H1 (cell line): Measurements from ENCODE around the gene TM9SF3. TPM values are rescaled to one million over a fixed set of nuclear protein-coding genes. Genes with fewer than 3 reads are reported as not detected.

ENCODE experiments used
- CTCF ChIA-PET: fragments of 300-600 bp; sonication (Branson Sonifier 250); formaldehyde crosslinking; loops from one replicate; lab custom pipeline; 2021; ENCODE audit not compliant: partially characterized antibody; lab: Charles Lee
- POLR2A ChIA-PET: fragments of 300-600 bp; sonication (Branson Sonifier 250); formaldehyde crosslinking; loops from one replicate; lab custom pipeline; 2021; ENCODE audit warnings: inconsistent platforms; ENCODE audit not compliant: partially characterized antibody; lab: Charles Lee
- DNase-seq, 2 experiments: peaks; one replicate each; pipeline versions ENCODE4 v3.0.0 to v3.0.0-alpha.2; 2010 to 2022; ENCODE audit warnings: low spot score in 2 of 2, low read depth in 1 of 2, mixed read lengths in 1 of 2
- FAIRE-seq: peaks from 2 replicates; lab custom pipeline; 2011; peaks lifted over from hg19 to GRCh38; lab: Jason Lieb, UNC
- H2AFZ ChIP-seq: 2 replicates; pipeline ENCODE4 v1.8.1; 2012; ENCODE audit warnings: low read length, inconsistent platforms
- H2AK5ac ChIP-seq: 2 replicates; pipeline ENCODE4 v1.6.1; 2013; ENCODE audit warnings: low read depth, low read length
- H2BK120ac ChIP-seq: replicated peaks from 2 replicates; pipeline ENCODE3; 2013; ENCODE audit warnings: low read depth, low read length, inconsistent platforms
- H2BK12ac ChIP-seq: 2 replicates; pipeline ENCODE4 v1.6.1; 2013; ENCODE audit warnings: low read depth, low read length
- H2BK15ac ChIP-seq: 2 replicates; pipeline ENCODE4 v1.6.1; 2013; ENCODE audit warnings: low read length
- H2BK20ac ChIP-seq: 2 replicates; pipeline ENCODE4 v1.6.1; 2013; ENCODE audit warnings: low read length
- H2BK5ac ChIP-seq: 2 replicates; pipeline ENCODE4 v1.6.1; 2013; ENCODE audit warnings: low read depth, low read length
- H3K14ac ChIP-seq: 2 replicates; pipeline ENCODE4 v1.6.1; 2013; ENCODE audit warnings: inconsistent platforms; ENCODE audit not compliant: insufficient read length
- H3K18ac ChIP-seq: 2 replicates; pipeline ENCODE4 v1.6.1; 2013; ENCODE audit warnings: low read length; ENCODE audit errors: extremely low read depth
- H3K23ac ChIP-seq: 2 replicates; pipeline ENCODE4 v1.6.1; 2013; ENCODE audit warnings: inconsistent platforms; ENCODE audit not compliant: insufficient read length
- H3K23me2 ChIP-seq: 2 replicates; pipeline ENCODE4 v1.6.1; 2013; ENCODE audit warnings: low read depth, low read length
- H3K27ac ChIP-seq: 2 replicates; pipeline ENCODE4 v1.6.1; 2011; ENCODE audit warnings: low read depth, low read length, inconsistent platforms
- H3K27me3 ChIP-seq, 4 experiments: replicated peaks in 1 of 4; 1 replicate in 1 of 4; 2 replicates in 3 of 4; pipeline versions ENCODE4 v1.6.1 to v1.8.1; 2011 to 2013; ENCODE audit warnings: low read length in 3 of 4, mild to moderate bottlenecking in 3 of 4, inconsistent platforms in 2 of 4, mixed read lengths in 2 of 4, moderate library complexity in 1 of 4; ENCODE audit not compliant: control insufficient read depth in 3 of 4, insufficient read depth in 3 of 4; ENCODE audit errors: extremely low read depth in 1 of 4
- H3K36me3 ChIP-seq, 4 experiments: 2 replicates each; pipeline versions ENCODE4 v1.6.1 to v1.8.1; 2011 to 2013; ENCODE audit warnings: mild to moderate bottlenecking in 4 of 4, low read length in 3 of 4, moderate library complexity in 2 of 4, control low read depth in 1 of 4, inconsistent platforms in 1 of 4; ENCODE audit not compliant: insufficient read depth in 4 of 4, control insufficient read depth in 2 of 4
- H3K4ac ChIP-seq: replicated peaks from 2 replicates; pipeline ENCODE3; 2013; ENCODE audit warnings: low read length, low read depth, mixed read lengths, inconsistent platforms; ENCODE audit not compliant: insufficient read length
- H3K4me1 ChIP-seq, 4 experiments: replicated peaks in 1 of 4; 1 replicate in 1 of 4; 2 replicates in 3 of 4; pipeline versions ENCODE4 v1.6.1 to v1.8.1; 2011 to 2013; ENCODE audit warnings: low read length in 3 of 4, inconsistent platforms in 2 of 4, mixed read lengths in 1 of 4; ENCODE audit not compliant: insufficient read depth in 4 of 4, control insufficient read depth in 3 of 4
- H3K4me2 ChIP-seq, 2 experiments: 2 replicates each; pipeline versions ENCODE4 v1.6.1 to v1.8.1; 2011 to 2013; ENCODE audit warnings: low read depth in 2 of 2, low read length in 2 of 2, control low read depth in 1 of 2, inconsistent platforms in 1 of 2, mild to moderate bottlenecking in 1 of 2; ENCODE audit not compliant: insufficient read depth in 1 of 2
- H3K4me3 ChIP-seq, 4 experiments: fragments of 200-600, 300-600 bp in 1 of 4; sonication (generic), shearing (Covaris generic), sonication (Bioruptor Twin) in 1 of 4; 2 replicates each; pipeline versions ENCODE4 v1.5.1 to v1.8.1; 2011 to 2016; ENCODE audit warnings: low read length in 4 of 4, low read depth in 3 of 4, control low read depth in 2 of 4, inconsistent platforms in 2 of 4, mild to moderate bottlenecking in 2 of 4, mixed read lengths in 1 of 4, moderate library complexity in 1 of 4; ENCODE audit not compliant: insufficient read depth in 2 of 4; ENCODE audit errors: extremely low read depth in 1 of 4
- H3K56ac ChIP-seq: replicated peaks from 2 replicates; pipeline ENCODE3; 2013; ENCODE audit warnings: low read depth, mild to moderate bottlenecking, mixed read lengths, low read length, inconsistent platforms; ENCODE audit not compliant: insufficient read length
- H3K79me1 ChIP-seq: 2 replicates; pipeline ENCODE4 v1.6.1; 2013; ENCODE audit warnings: low read depth, low read length, control low read depth
- H3K79me2 ChIP-seq, 2 experiments: 2 replicates each; pipeline versions ENCODE4 v1.6.1 to v1.8.1; 2012 to 2013; ENCODE audit warnings: low read length in 2 of 2, mild to moderate bottlenecking in 2 of 2, inconsistent platforms in 1 of 2; ENCODE audit not compliant: insufficient read depth in 2 of 2, control insufficient read depth in 1 of 2
- H3K9ac ChIP-seq, 4 experiments: replicated peaks in 1 of 4; 1 replicate in 1 of 4; 2 replicates in 3 of 4; pipeline versions ENCODE4 v1.6.1 to v1.8.1; 2011 to 2013; ENCODE audit warnings: low read depth in 3 of 4, low read length in 3 of 4, control low read depth in 2 of 4, mild to moderate bottlenecking in 2 of 4, moderate library complexity in 2 of 4, inconsistent platforms in 1 of 4; ENCODE audit errors: extremely low read depth in 1 of 4
- H3K9me3 ChIP-seq, 2 experiments: 2 replicates each; pipeline versions ENCODE4 v1.6.1 to v1.8.1; 2012 to 2013; ENCODE audit warnings: mild to moderate bottlenecking in 2 of 2, moderate library complexity in 2 of 2, control low read depth in 1 of 2, inconsistent platforms in 1 of 2, low read depth in 1 of 2, low read length in 1 of 2, mixed read lengths in 1 of 2; ENCODE audit not compliant: insufficient read depth in 2 of 2
- H4K20me1 ChIP-seq, 2 experiments: replicated peaks in 1 of 2; 2 replicates each; pipeline versions ENCODE3 to v1.8.1; 2011 to 2013; ENCODE audit warnings: inconsistent platforms in 2 of 2, low read length in 2 of 2, mild to moderate bottlenecking in 1 of 2; ENCODE audit not compliant: insufficient read depth in 2 of 2, control insufficient read depth in 1 of 2
- H4K5ac ChIP-seq: 2 replicates; pipeline ENCODE4 v1.6.1; 2013; ENCODE audit warnings: low read length, low read depth, mixed read lengths, inconsistent platforms; ENCODE audit not compliant: insufficient read length
- H4K8ac ChIP-seq: 2 replicates; pipeline ENCODE4 v1.8.0; 2013; ENCODE audit warnings: mild to moderate bottlenecking, moderate library complexity, low read length, inconsistent platforms; ENCODE audit not compliant: insufficient read depth; ENCODE audit errors: extremely low read depth
- H4K91ac ChIP-seq: replicated peaks from 2 replicates; pipeline ENCODE3; 2013; ENCODE audit warnings: low read length, mixed read lengths, inconsistent platforms; ENCODE audit not compliant: insufficient read length
- ASH2L ChIP-seq: fragments of 200-600, 300-600 bp; sonication (generic); IDR thresholded peaks from one replicate; pipeline ENCODE4 v1.7.1; 2017; ENCODE audit warnings: low read length
- JUND ChIP-seq: IDR thresholded peaks from 2 replicates; pipeline ENCODE4 v1.6.1; 2011; ENCODE audit warnings: mild to moderate bottlenecking, improper control_type of control experiment, low read length
- KDM5A ChIP-seq: fragments of 200-600 bp; IDR thresholded peaks from 2 replicates; pipeline ENCODE4 v1.7.1; 2012; ENCODE audit warnings: mild to moderate bottlenecking, low read length, inconsistent platforms, mixed read lengths
- MAFK ChIP-seq: IDR thresholded peaks from 2 replicates; pipeline ENCODE4 v1.6.1; 2012; ENCODE audit warnings: low read depth, mild to moderate bottlenecking, improper control_type of control experiment, low read length
- NANOG ChIP-seq: IDR thresholded peaks from 2 replicates; pipeline ENCODE4 v1.6.1; 2011; ENCODE audit warnings: low read length, low read depth, mild to moderate bottlenecking, inconsistent platforms; ENCODE audit not compliant: insufficient read depth, poor library complexity, severe bottlenecking
- NRF1 ChIP-seq: IDR thresholded peaks from 2 replicates; pipeline ENCODE4 v1.6.1; 2011; ENCODE audit warnings: mild to moderate bottlenecking, low read depth, low read length, improper control_type of control experiment
- POLR2A ChIP-seq, 2 experiments: IDR thresholded peaks; 1 replicate in 1 of 2; 2 replicates in 1 of 2; pipeline ENCODE4 v1.6.1; 2011; ENCODE audit warnings: low read depth in 2 of 2, low read length in 2 of 2, mild to moderate bottlenecking in 2 of 2; ENCODE audit errors: control extremely low read depth in 1 of 2
- POLR2AphosphoS5 ChIP-seq: IDR thresholded peaks from 2 replicates; pipeline ENCODE4 v1.6.1; 2011; ENCODE audit warnings: low read depth, low read length
- RFX5 ChIP-seq: IDR thresholded peaks from 2 replicates; pipeline ENCODE4 v1.6.1; 2011; ENCODE audit warnings: low read depth, low read length, improper control_type of control experiment, borderline replicate concordance
- WGBS, 2 experiments: shearing (Covaris generic) in 1 of 2; methylation state at CpG; one replicate each; pipeline versions ENCODE4 v1.1.6 to v1.1.7; 2013 to 2015; ENCODE audit warnings: low lambda C conversion rate in 2 of 2, mixed read lengths in 2 of 2, inconsistent platforms in 1 of 2, low coverage in 1 of 2, missing lambda C conversion rate in 1 of 2; ENCODE audit not compliant: insufficient replicate concordance in 2 of 2, insufficient coverage in 1 of 2, insufficient read length in 1 of 2; ENCODE audit errors: extremely low coverage in 1 of 2, missing lambda C conversion rate in 1 of 2; 5-methylcytosine and 5-hydroxymethylcytosine counted together
- polyA plus RNA-seq, 7 experiments: library from polyadenylated mRNA; depleted of rRNA in 3 of 7; stranded (reverse) in 5 of 7; unstranded in 2 of 7; fragments of >200 nt in 5 of 7; fragments of 200-250 nt in 2 of 7; gene quantifications; 1 replicate in 5 of 7; 2 replicates in 1 of 7; 4 replicates in 1 of 7; pipeline versions ENCODE4 v1.2.1 to v1.2.3, GENCODE V29; 2011 to 2013; ENCODE audit warnings: missing spikeins in 2 of 7, mixed read lengths in 2 of 7
- total RNA-seq: library from RNA; stranded (reverse); fragmentation: NEBNext Ultra II Directional; extraction: Animal tissue kit (Norgen Biotek cat#: 25700); gene quantifications from 2 replicates; pipeline ENCODE4 v1.2.1, GENCODE V29; 2021

Gene TM9SF3
- total and polyA plus RNA-seq, 2 of the 8 experiments (the other 6 are each of a cell fraction or from before 2014, with no cell fraction given) = 123 to 127 TPM

DNA sequence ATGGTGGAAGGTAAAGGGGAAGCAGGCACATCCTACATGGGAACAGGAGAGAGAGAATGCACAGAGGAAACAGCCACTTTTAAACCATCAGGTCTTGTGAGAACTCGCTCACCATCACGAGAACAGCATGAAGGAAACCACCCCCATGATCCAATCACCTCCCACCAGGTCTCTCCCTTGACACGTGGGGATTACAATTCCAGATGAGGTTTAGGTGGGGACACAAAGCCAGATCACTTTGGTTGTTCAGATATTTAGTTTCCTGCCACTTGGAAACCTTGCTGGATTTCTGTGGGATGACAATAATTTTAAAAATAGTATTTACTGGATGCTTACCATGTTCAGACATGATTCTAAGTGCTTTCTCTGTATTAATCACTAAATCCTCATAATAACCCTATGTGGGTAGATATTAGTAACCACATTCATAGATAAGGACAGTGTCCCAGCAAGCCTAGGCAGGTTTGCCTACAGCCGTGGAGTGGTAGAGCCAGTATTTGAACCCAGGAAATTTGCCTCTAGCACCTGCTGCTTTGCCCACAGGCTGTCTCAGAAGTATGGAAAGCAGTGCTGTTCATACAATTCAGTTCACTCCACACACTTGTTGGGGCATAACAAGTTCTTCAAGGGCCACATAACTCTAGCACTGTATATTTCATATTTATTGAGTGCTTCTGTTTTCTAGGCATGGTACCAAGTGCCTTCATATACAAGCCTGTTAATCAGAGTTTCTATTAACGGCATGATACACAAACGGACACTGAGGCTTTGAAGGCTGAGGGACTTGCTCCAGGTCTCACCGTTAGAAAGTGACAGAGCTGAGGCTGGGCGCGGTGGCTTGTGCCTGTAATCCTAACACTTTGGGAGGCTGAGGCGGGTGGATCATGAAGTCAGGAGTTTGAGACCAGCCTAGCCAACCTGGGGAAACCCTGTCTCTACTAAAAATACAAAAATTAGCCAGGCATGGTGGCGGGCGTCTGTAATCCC, 81.4 kb downstream of the TM9SF3 start:
- H2BK120ac ChIP-seq = no peak overlapping the region
- no peak overlapping the region for H3K18ac ChIP-seq
- H3K4me3 ChIP-seq = no peak overlapping the region
- no peak overlapping the region for H2AK5ac ChIP-seq
- H3K27me3 ChIP-seq = peaks cover 0 to 9% (median under 1%) of the 10 kb centered on the region in 4 experiments; a peak in 3 of 7 replicates
- DNase-seq (no peak), FAIRE-seq (no peak)
- no peaks in the 10 kb centered on the region for H3K9me3 ChIP-seq
- no peak overlapping the region for H4K8ac ChIP-seq
- H3K23ac ChIP-seq = no peak overlapping the region
- no peak overlapping the region for H4K5ac ChIP-seq
- no peak overlapping the region for H3K4ac ChIP-seq
- peaks cover 4% of the 10 kb centered on the region; the same call in 1 of the 2 replicates for H3K79me1 ChIP-seq
- ChIA-PET CTCF (interaction anchor here (1.3 to 11.7 kb wide), 6 partner anchors 13 to 131 kb away, joined by 3 to 276 read pairs (median 93); no protein-coding TSS in a partner anchor), POLR2A (interaction anchor here (1.5 kb wide), 1 partner anchor 88 kb away, joined by 3 read pairs; no protein-coding TSS in a partner anchor)
- H3K4me2 ChIP-seq = no peak overlapping the region
- H3K56ac ChIP-seq = no peak overlapping the region
- no peak for TF ChIP-seq MAFK
- TF ChIP-seq ASH2L = no peak
- no peak for TF ChIP-seq POLR2A (IDR thresholded peaks at IDR 0.05; ENCODE audit: control extremely low read depth in 1 of 2, low read depth in 2 of 2, low read length in 2 of 2)
- TF ChIP-seq NRF1 = no peak
- no peak for TF ChIP-seq POLR2AphosphoS5
- no peak for TF ChIP-seq JUND
- no peak for TF ChIP-seq KDM5A
- no peak for TF ChIP-seq NANOG
- TF ChIP-seq RFX5 = no peak
- no peak overlapping the region for H2BK5ac ChIP-seq
- no peak overlapping the region for H2BK20ac ChIP-seq
- H2BK15ac ChIP-seq = no peak overlapping the region
- no peaks in the 10 kb centered on the region; a peak in 1 of 8 replicates for H3K36me3 ChIP-seq
- peaks cover 3 to 12% (median 9%) of the 10 kb centered on the region in 4 experiments; a peak in 6 of 7 replicates for H3K4me1 ChIP-seq
- WGBS, 2 experiments = 84% methylated on average over 12 of the region's 12 CpGs; no CpG with 5 or more reads in 1 of the 2 experiments
- no peak overlapping the region for H3K9ac ChIP-seq
- peaks cover 0 to 2% of the 10 kb centered on the region in 2 experiments for H4K20me1 ChIP-seq
- H3K14ac ChIP-seq = no peak overlapping the region
- no peak overlapping the region for H3K27ac ChIP-seq
- H2BK12ac ChIP-seq = no peak overlapping the region
- no peak overlapping the region for H4K91ac ChIP-seq
- no peaks in the 10 kb centered on the region for H3K79me2 ChIP-seq
- peaks cover 2% of the 10 kb centered on the region; the same call in 1 of the 2 replicates for H3K23me2 ChIP-seq
- no peak overlapping the region for H2AFZ ChIP-seq
